HG03280 (cell line): Measurements from ENCODE around the gene DUSP1.

Experiments used
- ATAC-seq: cut with Tn5 transposase; IDR thresholded peaks from one replicate; pipeline ENCODE4 v1.9.1; 2021; ENCODE audit warnings: mild to moderate bottlenecking, moderate library complexity; ENCODE audit not compliant: unreplicated experiment

Gene DUSP1

GRCh38 chr5:172765766-172766286, 5.2 kb downstream of the DUSP1 start:
- ATAC-seq: no peak

DNA sequence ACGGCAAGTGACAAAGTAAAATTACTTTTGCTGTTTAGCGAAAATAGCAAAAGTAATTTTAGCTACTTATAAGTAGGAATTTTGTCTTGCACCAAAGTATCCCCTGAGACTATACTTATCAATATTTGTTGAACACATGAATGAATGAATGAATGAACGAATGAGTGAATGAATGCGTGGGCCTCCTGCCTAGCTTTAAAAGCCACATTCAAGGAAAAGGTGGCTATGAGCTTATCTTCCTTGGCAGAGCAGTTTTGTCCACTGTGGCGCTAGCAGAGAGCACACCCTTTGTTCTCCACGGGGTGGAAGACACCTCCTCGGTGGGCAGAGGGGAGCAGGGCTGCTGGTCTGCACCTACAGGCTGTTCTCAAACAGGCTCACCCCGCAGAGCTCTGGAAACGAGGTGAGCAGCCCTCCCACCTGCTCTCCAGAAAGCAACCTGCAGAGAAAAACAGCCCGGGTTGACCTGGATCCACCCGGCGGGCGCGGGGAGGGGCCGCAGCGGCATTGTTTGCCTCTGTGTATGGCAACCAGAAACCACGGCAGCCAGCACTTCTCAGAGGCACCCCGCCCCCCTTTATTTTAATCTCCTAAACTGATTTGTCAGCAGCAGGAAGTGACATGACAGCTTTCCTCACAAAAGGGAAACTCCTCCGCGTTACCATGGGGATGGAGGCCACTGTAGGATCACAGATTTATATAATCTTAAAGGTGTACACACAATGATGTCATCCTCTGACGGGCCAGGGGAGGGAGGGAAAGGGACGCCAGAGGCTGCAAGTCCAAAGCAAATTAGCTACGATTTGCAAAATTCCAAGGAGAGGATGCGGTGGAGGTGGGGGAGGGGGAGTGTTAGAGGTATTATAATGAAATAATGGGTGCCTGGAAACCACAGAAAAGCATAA, 5.9 kb downstream of the DUSP1 start:
- ATAC-seq: peak; percentile 75

GRCh38 chr5:172763120-172763464, 7.9 kb downstream of the DUSP1 start:
- no peak for ATAC-seq

GRCh38 chr5:172762214-172763119, 8.5 kb downstream of the DUSP1 start:
- ATAC-seq: no peak

GRCh38 chr5:172760959-172761358, 10.0 kb downstream of the DUSP1 start:
- ATAC-seq: no peak

GRCh38 chr5:172760136-172760535, 10.9 kb downstream of the DUSP1 start:
- no peak for ATAC-seq

GRCh38 chr5:172758834-172759149, 12.2 kb downstream of the DUSP1 start:
- no peak for ATAC-seq

- no peak for ATAC-seq
These were observed 12.7 kb downstream of the DUSP1 start for GRCh38 chr5:172758077-172758833.

DNA sequence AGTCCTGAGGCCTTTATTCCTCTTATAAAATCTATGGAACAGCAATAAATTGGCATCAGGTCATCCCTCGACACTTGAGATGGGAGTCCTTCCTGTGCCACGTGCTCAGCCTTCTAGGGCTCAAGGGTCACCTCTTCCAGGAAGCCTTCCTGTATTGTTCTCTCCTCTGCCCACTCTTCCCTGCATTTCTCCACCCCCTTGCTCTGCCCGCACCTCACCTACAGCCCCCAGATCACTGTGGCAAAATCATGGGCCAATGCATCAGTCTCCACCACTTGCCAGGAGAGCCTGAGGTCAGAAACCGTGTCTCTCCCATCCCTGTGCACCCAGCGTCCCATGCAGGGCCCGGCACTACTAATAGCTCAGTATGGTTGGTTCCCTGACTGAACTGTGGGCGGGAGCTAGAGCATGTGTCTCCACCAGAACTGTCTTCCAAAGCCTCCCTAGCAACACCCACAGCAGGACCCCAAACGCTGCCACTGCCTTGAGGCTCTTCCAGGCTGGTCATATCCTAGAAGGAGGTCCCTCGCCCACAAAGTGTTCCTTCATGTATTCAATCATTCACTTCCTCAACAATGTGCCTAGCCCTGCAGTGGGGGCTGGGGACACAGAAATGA, 13.5 kb downstream of the DUSP1 start:
- ATAC-seq: no peak

- no peak for ATAC-seq
These were observed 14.1 kb downstream of the DUSP1 start for GRCh38 chr5:172756764-172757393.

GRCh38 chr5:172754596-172755356, 16.2 kb downstream of the DUSP1 start:
- ATAC-seq: no peak

DNA sequence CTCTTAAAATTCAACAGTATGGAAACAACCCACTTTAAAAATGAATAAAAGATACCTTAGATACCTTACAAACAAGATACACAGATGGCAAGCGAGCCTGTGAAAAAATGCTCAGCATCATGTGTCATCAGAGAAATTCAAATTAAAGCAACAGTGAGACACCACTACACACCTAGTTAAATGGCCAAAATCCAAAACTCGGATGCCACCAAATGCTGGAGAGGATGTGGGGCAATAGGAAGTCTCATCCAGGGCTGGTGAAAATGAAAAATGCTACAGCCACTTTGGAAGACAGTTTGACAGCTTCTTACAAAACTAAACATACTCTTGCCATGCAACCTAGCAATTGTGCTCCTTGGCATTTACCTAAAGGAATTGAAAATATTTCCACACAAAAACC, 17.9 kb downstream of the DUSP1 start:
- no peak for ATAC-seq

DNA sequence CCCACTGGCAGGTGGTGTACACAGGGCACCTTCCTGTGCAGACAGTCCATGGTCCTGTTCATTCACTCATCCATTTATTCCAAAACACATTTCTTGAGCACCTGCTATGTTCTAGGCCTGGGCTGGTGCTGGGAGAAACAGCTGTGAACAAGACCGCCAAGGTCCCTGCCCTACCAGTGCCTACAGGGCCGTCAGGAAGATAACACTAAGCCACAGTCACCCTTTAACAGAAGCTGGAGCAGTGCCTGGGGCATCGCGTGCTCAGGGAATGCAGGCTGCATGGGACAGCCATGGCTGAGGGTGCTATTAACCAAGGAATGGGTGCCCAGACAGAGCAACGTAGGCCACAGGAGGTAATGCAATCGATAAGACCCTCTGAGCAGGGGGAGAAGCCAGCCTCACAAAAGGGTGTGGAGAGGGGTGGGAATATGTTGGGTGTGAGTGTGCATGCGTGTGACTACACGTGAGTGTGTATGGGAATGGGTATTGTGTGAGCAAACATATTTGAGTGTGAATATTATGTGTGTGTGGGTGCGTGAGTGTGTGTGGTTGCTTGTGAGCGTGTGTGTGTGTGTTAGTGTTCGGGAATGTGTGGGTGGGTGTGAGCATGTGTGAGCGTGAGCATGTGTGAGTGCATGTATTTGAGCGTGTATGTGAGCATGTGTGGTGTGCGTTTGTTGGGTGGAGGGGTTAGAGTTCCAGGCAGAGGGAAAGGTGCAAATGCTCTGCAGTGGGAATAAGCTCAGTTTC, 19.1 kb downstream of the DUSP1 start:
- no peak for ATAC-seq

DNA sequence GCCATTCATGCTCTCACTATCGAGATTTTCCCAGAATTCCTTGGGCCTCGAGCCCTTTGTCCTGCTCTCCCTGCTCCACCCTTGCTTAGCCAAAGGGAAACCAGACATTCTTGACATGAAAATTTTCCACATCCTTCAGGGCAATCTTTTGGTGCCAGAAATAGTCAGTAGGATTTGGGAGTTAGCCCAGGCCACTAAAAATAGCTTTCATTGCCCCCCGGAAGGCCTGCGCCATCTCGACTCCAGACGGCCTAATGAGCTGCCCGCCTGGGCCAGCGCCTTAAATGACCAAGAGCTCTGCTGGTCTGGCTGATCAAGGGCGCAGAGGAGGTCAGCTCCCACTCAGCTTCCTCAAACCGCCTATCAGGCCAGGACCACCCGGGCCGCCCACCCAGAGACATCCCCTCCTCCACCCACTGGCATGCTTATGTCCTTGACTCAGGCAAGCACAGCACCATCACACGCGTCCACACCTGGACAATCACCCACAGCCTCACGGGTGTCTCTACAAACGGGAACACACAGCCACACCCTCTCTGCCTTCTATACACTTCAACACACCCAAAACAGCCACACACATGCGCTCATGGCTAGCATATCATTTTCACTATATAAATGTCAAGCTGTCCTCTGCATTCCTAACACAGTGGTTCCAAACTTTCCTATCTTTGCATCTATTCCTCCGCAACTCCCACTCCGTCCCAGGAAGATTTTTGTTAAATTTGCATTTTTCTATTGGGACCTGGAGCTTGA, 20.9 kb downstream of the DUSP1 start:
- ATAC-seq: no peak

DNA sequence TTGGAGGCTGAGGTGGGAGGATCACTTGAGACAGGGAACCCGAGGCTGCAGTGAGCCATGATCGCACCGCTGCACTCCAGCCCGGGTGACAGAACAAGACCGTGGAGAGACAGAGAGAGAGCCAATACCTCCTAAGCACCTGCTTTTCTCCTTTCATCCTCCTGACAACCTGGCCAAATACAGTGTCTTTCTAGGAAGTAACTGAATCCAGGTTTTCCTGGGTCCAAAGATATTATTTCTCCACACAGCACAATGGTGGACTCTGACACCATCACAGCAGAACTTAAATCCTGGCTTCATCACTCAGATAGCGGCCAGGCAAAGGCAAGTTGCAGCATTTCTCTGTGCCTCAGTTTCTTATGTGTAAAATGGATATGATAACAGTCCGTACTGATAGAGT, 21.9 kb downstream of the DUSP1 start:
- ATAC-seq: no peak

- ATAC-seq: no peak
These were observed 22.6 kb downstream of the DUSP1 start for GRCh38 chr5:172748341-172748843.

GRCh38 chr5:172747471-172747870, 23.5 kb downstream of the DUSP1 start:
- ATAC-seq: no peak

DNA sequence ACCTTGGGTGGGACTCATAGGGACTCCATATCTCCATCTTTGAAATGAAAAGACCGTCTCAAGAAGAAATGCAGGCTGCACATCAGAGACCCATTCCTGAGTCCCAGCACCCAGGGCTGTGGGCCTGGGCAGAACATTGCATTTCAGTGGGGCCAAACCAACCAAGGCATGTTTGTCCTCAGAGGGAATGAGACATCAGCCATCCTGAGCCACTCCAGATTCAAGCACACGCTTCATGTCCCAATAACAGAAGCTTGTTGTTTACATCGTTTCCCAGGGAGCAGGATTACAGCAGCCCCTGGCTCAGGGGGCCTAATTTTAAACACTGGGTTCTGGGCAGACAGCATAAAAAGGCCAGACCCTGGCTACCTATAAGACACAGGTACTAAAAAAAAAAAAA, 24.3 kb downstream of the DUSP1 start:
- ATAC-seq: no peak
